ENCODE data around the gene DHRS12.

Gene DHRS12

DNA sequence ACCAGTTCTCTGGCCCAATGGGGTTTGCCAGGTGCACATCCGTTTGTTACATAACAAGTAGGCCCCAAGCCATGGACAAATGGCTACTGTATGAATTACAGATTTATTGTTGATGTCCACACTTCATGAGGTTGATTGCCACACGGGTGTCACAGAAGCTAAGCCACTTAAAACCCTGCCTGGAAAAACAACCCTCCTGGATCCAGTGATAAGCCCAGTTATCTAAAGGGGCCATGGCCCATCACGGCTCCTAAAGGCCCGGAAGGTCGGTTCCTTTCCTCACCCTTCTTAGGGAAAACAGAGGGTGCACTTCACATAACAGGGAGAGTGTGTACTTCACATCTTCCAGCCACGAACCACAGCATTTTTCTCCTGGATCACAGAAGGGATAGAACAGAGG is 37.0 kb upstream of the DHRS12 start:
- Histone ChIP-seq H4K20me1 (ENCODE audit: insufficient read depth) (no peaks in the 10 kb centered on the region), H3K9ac (no peak overlapping the region), H3K27ac (no peak overlapping the region), H3K4me3 (IDR thresholded peaks at IDR 0.05; ENCODE audit: insufficient read depth, low read depth, low read length) (no peak overlapping the region), H3K4me1 (ENCODE audit: low read depth, poor library complexity, severe bottlenecking) (no peaks in the 10 kb centered on the region), H3K27me3 (ENCODE audit: insufficient read depth, low read depth) (no peaks in the 10 kb centered on the region), H3K4me2 (no peak overlapping the region), H2AFZ (ENCODE audit: low read depth) (no peak overlapping the region), H3K79me2 (ENCODE audit: insufficient read depth, low read depth) (no peaks in the 10 kb centered on the region), H3K36me3 (ENCODE audit: insufficient read depth) (no peaks in the 10 kb centered on the region)
- TF ChIP-seq, protein P1, sequence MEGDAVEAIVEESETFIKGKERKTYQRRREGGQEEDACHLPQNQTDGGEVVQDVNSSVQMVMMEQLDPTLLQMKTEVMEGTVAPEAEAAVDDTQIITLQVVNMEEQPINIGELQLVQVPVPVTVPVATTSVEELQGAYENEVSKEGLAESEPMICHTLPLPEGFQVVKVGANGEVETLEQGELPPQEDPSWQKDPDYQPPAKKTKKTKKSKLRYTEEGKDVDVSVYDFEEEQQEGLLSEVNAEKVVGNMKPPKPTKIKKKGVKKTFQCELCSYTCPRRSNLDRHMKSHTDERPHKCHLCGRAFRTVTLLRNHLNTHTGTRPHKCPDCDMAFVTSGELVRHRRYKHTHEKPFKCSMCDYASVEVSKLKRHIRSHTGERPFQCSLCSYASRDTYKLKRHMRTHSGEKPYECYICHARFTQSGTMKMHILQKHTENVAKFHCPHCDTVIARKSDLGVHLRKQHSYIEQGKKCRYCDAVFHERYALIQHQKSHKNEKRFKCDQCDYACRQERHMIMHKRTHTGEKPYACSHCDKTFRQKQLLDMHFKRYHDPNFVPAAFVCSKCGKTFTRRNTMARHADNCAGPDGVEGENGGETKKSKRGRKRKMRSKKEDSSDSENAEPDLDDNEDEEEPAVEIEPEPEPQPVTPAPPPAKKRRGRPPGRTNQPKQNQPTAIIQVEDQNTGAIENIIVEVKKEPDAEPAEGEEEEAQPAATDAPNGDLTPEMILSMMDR (conservative IDR thresholded peaks at IDR 0.05; ENCODE audit: low read depth, low read length): no peak

DNA sequence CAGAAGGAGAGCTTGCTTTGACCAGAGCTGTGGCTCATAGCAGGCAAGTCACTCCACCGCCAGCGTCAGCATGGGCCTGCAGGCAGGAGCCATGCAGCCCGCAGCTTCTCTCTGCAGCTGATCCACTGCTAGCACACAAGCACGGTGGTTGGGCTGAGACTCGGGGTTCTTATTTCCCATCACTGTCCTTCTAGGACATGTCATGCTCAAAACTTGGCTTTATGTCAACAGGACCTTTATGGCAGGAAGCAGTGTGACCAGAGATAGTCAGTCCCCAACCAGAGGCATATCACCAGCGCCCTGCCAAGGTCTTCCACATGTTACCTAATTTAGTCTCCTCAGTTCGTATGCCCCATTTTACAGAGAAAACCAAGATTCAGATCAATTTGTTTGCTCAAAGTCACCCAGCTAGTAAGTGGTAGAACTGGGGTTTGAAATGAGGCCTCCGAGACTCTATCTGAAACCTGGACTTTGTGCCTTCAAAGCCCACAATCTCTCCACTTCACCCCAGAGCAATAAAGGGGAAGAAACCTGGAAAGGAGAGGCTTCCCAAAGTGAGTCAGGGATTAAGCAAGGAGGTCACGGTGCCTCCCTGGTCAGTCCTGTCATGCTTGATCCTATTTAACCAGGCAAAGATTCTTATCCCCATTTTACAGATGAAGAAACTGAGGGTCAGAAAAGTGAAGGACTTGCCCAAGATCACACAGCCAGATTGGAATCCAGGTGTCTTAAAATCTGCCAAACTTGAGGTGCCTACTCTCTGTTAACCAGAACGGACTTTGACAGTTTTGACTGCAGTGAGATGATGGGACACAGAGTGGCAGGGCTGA is 36.0 kb upstream of the DHRS12 start:
- no peak overlapping the region for H2AFZ ChIP-seq (ENCODE audit: low read depth)
- no peak overlapping the region for H3K27ac ChIP-seq
- no peaks in the 10 kb centered on the region for H3K79me2 ChIP-seq (ENCODE audit: insufficient read depth, low read depth)
- TF ChIP-seq, protein P1 (conservative IDR thresholded peaks at IDR 0.05; ENCODE audit: low read depth, low read length): no peak
- no peaks in the 10 kb centered on the region for H3K36me3 ChIP-seq (ENCODE audit: insufficient read depth)
- H3K4me1 ChIP-seq (ENCODE audit: low read depth, poor library complexity, severe bottlenecking): no peaks in the 10 kb centered on the region
- H3K9ac ChIP-seq: no peak overlapping the region
- no peak overlapping the region for H3K4me2 ChIP-seq
- no peak overlapping the region for H3K4me3 ChIP-seq (IDR thresholded peaks at IDR 0.05; ENCODE audit: insufficient read depth, low read depth, low read length)
- no peaks in the 10 kb centered on the region for H3K27me3 ChIP-seq (ENCODE audit: insufficient read depth, low read depth)
- no peaks in the 10 kb centered on the region for H4K20me1 ChIP-seq (ENCODE audit: insufficient read depth)

DNA sequence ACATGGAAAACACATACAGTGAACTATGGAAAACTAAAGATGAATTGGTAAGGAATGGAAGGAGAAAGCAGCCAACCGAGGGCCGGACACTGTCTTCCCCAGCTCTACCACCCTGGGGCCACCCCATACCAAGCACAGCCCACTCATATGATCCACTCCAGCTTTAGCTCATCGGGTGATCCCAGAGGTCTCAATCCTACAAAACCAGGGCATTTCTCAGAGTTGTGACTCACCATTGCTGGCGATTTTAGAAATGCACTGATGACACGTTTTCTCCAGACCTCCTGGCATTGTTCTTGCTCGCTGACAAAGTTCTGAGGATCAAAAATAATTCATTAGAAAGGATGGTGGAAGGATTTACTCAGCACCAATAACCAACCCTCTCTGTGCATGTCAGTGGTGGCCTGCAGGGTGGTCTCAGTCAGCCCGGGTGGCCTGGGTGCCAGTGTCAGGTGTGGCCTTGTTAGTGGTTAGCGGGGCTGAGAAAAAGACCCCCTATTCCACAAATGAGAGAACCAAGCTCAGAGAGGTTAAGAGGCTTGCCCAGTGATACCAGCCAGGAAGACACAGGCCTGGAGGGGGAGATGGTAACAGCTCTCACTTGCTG is 34.4 kb upstream of the DHRS12 start:
- no peaks in the 10 kb centered on the region for H3K79me2 ChIP-seq (ENCODE audit: insufficient read depth, low read depth)
- no peaks in the 10 kb centered on the region for H3K27me3 ChIP-seq (ENCODE audit: insufficient read depth, low read depth)
- H3K36me3 ChIP-seq (ENCODE audit: insufficient read depth): no peaks in the 10 kb centered on the region
- no peak overlapping the region for H3K4me2 ChIP-seq
- H3K9ac ChIP-seq: no peak overlapping the region
- TF ChIP-seq, protein P1 (conservative IDR thresholded peaks at IDR 0.05; ENCODE audit: low read depth, low read length): no peak
- H3K27ac ChIP-seq: no peak overlapping the region
- no peaks in the 10 kb centered on the region for H3K4me1 ChIP-seq (ENCODE audit: low read depth, poor library complexity, severe bottlenecking)
- H2AFZ ChIP-seq (ENCODE audit: low read depth): no peak overlapping the region
- no peaks in the 10 kb centered on the region for H4K20me1 ChIP-seq (ENCODE audit: insufficient read depth)
- H3K4me3 ChIP-seq (IDR thresholded peaks at IDR 0.05; ENCODE audit: insufficient read depth, low read depth, low read length): no peak overlapping the region

DNA sequence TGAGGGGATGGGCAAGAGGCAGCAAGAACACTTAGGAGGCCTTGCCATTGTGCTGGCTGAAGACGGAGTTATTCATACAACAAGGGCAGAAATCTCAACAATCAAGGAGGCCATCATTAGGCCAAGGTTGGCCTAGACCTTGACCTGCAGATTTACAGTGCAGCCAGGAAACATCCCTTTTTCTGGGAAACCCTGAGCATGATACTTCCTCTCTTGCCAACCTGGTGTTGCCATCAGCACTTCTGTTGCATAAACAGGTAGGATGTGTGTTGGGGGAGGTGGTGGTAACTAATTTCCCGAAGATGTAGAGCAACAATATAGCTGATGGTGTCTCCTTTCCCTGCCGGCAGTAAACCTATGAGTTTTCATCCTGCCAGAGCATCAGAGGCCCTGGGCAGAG is 33.1 kb upstream of the DHRS12 start:
- no peaks in the 10 kb centered on the region for H4K20me1 ChIP-seq (ENCODE audit: insufficient read depth)
- no peak overlapping the region for H3K9ac ChIP-seq
- H3K27ac ChIP-seq: no peak overlapping the region
- no peak overlapping the region for H2AFZ ChIP-seq (ENCODE audit: low read depth)
- H3K27me3 ChIP-seq (ENCODE audit: insufficient read depth, low read depth): no peaks in the 10 kb centered on the region
- no peak overlapping the region for H3K4me3 ChIP-seq (IDR thresholded peaks at IDR 0.05; ENCODE audit: insufficient read depth, low read depth, low read length)
- no peaks in the 10 kb centered on the region for H3K36me3 ChIP-seq (ENCODE audit: insufficient read depth)
- H3K79me2 ChIP-seq (ENCODE audit: insufficient read depth, low read depth): no peaks in the 10 kb centered on the region
- TF ChIP-seq, protein P1 (conservative IDR thresholded peaks at IDR 0.05; ENCODE audit: low read depth, low read length): no peak
- no peaks in the 10 kb centered on the region for H3K4me1 ChIP-seq (ENCODE audit: low read depth, poor library complexity, severe bottlenecking)
- H3K4me2 ChIP-seq: no peak overlapping the region

Data from KMS-11 (cell line).